22Rv1 (cell line): Measurements from ENCODE around the gene ACLY.

Source experiments
- CTCF ChIP-seq: fragments of 450-650 bp; IDR thresholded peaks from 2 replicates; pipeline ENCODE4 v1.5.1; 2017; ENCODE audit warnings: mild to moderate bottlenecking
- ZFX ChIP-seq: fragments of 450-650 bp; IDR thresholded peaks from 2 replicates; pipeline ENCODE4 v1.6.1; 2017; ENCODE audit warnings: antibody characterized with exemption, borderline replicate concordance

- TF ChIP-seq CTCF = peak; percentile 92
- TF ChIP-seq ZFX = no peak
These were observed 44.1 kb upstream of the ACLY start for GRCh38 chr17:41962768-41963434.
